NCI-H1417 treated with DMSO at 0.1 percent for 48 hours (cell line): ENCODE measurements around the gene COL4A1.

Source experiments
- DNase-seq: peaks from one replicate; lab custom pipeline; 2025; lab: John Stamatoyannopoulos, UW

COL4A1 gene

DNA sequence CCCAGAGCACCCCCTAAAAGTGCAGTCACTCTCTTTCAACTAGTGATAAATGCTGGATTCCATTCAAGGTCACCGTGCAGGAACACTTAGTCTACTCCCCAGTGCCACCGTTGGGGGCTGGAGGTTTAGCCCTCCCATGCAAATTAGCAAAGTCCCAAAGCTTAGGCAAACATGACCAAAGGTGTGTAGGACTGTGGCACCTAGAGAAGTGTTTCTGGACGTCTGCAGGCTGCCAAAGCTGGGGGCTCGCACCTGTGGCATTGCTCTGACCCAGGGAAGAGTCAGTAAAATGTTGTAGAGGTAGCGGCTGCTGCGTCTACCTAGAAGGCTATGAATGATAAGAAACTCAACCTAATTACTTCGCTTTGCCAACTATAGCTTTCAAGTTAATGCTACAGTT is 13.9 kb downstream of the COL4A1 start:
- DNase-seq = no peak

DNA sequence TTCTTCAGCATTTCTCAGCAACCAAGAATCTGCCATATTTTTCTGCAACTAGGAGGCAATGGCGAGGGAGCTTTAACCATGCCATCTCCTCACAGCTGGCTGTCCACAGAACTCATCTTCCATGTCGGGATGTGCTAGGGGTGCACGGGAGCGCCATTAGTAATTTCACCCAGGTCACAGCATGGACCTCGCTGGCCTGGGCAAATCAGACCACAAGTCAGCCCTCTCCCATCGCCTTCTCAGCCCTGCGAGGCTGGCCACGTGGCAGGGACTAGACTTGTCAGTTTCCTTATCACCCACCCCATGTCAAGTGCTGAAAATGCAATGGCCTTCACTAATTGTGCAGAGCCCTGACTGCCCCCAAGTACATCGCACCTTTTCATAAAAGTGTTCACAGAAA is 15.7 kb downstream of the COL4A1 start:
- no peak for DNase-seq

DNA sequence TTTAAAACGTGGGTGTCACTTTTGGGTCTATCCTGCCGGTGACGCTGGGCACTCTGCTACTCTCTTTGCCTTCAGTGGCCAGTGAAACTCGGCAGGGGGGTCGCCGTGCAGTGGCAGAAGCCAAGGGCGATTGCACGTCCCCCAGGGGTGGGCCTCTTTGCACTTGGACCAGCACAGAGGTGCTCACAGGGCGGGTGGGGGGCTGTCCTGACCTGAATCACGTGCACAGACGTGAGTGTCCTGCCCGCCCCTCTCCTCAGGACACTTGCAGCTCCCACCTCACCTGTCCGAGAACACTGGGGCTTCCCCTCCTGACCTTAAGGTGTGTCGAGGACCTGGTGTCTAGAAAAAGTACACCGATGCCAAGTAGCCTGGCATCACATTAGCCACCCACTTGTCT is 16.1 kb downstream of the COL4A1 start:
- no peak for DNase-seq

- no peak for DNase-seq
Observed at GRCh38 chr13:110290153-110290552, 16.8 kb downstream of the COL4A1 start.

DNA sequence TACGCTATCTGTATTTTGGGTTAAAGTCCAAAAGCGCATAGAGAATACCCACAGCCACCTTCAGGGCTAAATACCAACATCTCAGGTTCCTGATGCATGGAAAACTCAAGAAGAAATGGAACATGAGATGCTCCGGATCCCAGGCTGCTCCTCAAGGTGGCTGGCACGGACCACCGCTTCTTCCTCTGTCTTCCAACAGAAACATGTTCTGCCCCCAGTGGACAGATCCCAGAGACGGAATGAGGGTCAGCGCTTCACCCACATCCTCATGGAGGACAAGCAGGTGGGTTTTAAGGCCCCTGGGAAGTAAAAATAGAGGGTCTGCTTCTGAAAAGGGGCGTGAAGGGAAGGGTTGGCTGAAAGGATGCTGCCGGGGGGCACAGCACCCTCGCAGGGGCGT is 17.3 kb downstream of the COL4A1 start:
- no peak for DNase-seq

DNA sequence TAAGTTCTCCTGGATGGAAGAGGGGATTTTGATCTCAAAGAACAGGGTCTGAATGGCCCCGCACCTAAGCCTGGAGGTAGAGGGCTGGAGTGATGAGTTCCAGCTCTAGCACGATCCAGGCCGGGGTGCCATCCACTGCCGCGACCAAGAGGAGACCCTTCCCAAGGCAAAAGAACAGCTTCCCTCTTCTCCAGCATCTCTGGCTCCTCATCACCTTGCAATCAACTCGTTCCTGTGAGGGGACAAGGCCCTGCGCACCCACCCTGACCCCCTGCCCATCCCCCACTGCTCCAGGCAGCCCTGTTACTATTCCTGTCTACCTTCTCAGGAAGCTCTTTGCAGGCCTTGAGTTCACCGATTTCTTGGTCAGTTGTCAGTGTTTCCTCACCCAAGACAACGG is 17.8 kb downstream of the COL4A1 start:
- no peak for DNase-seq

- no peak for DNase-seq
Observed at GRCh38 chr13:110286833-110287819, 19.8 kb downstream of the COL4A1 start.

- DNase-seq = no peak
Observed at GRCh38 chr13:110285991-110286832, 20.7 kb downstream of the COL4A1 start.

GRCh38 chr13:110284779-110285484 is 22.0 kb downstream of the COL4A1 start:
- no peak for DNase-seq

GRCh38 chr13:110283736-110284517 is 23.0 kb downstream of the COL4A1 start:
- DNase-seq = no peak

DNA sequence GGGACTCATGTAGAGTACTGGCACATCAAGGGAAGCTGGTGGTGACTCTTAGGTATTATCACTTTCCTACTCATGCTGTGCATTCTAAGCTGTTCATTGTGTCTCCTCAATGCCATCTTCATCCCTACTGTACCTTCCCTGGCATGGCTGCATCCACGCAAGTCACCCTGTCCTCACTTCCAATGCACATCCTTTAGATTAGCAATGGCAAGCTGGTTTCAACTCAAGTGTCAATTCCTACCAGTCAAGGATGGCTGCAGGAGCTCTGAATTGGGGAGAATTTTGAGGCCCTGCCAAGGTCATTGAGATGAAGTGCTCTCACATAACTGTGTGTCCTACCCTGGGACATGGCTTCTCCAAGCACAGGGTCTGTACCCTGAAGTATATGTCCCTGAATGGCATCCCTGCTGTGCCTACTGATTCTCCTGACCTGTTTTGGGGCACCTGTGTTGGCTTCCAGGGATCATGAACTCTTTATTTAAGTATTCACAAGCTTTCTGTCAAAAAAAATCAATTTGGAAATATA is 24.6 kb downstream of the COL4A1 start:
- DNase-seq = no peak

DNA sequence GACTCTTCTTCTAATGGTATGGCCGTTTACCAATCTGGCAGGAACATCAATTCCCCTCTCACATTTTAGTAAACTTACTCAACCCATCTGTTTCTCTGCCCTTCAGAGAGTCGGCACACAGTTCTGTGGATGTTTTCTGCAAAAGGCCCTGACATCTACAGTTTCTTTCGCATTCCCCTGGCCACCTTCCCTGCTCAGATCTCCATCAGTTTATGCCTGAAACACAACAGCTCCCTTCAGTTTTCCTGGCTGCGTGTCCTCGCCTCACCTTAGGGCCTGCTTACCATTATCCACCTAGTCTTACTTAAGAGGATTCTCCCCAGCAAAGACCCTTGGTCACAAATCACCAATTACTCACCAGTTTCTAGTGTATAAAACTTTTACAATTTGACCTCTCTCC is 25.2 kb downstream of the COL4A1 start:
- DNase-seq = no peak

GRCh38 chr13:110280985-110281688 is 25.8 kb downstream of the COL4A1 start:
- DNase-seq = no peak

DNA sequence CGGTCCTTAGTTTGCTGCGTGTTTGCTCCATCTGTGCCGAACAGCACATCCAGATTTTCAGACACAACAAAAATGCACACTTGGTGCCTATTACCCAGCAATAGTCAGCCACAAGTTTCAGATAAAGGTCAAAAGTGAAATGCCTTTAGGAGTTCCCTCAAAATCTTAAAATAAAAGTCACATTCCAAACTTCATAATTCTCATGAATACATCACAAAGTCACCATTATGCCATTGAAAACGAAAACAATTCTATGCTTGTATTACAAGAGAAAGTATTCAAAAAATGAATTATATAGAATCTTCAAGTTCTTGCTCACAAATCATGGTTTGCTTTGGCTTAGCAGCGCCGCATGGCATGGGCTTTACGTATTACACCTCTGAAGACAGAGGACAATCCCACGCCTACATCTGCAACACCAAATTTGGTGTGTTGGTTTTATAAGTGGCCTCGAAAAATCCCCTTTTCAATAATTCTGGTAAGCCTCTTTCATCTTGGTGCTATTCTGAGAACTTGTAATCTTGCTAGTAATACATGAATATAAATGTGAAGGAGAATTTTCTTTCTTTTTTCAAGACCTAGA is 26.6 kb downstream of the COL4A1 start:
- DNase-seq = no peak

DNA sequence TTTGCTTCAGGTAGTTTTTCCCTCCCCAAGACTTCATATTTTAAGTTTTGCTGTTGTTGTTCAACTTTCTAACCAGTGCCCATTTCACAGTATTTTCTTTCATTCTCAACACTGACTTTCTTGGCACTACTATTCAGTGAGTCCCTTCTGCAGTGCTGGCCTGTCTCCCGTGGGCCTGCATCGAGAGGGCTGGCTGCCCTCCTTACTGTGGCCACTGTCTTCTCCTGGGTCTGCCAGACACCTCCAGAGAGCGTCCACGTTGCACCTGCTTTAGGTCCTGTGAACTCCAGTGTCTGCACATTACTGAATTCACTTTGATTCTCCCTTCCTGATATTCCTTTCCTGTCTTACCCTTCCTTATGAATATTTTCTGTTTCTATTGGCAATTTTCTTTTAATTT is 27.3 kb downstream of the COL4A1 start:
- DNase-seq = no peak

DNA sequence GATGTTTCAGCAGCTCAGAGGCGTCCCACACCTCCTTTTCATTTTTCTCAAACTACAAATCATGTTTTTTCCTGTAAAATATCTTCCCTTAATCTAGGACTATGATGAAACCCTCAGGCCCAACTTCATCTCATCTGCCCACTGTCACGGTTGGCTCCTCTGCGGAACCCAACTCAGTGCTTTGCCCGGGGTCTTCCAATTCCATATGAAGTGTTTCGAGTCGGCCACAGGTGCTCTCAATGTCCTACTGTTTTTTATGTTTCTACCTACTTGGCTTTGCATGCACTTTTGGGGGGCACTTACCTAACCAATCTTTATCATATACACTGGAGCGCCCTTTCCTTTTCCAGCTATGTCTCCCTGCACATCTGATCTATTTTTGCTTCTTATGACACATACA is 28.1 kb downstream of the COL4A1 start:
- DNase-seq = no peak

DNA sequence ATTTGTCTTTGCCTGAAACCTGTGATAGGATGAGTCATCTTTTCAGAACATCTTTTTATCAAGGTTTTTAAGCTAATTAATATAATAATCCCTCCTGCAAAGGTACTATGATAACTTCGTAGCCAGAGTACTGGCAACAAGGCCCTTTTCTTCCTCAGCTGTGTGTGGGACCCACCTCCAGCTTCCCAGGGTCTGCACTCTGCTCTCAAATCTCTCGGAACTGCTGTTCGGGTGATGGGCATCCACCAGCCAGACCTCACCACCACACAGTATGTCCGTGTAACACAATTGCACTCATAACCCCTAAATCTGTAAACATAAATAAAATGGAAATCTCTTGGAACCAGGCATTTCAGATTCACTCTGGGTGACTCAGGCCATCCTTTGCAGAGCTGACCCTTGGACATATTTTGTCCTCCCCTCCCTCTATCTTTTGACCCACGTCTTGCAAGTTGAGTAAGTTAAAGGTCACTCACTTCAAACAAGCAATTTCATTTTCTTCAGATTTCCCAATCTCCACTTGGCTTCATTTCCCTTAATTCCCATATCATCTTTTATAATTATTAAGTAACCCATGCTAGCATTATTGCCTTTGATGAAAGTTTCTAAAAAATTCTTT is 29.5 kb downstream of the COL4A1 start:
- DNase-seq = no peak

DNA sequence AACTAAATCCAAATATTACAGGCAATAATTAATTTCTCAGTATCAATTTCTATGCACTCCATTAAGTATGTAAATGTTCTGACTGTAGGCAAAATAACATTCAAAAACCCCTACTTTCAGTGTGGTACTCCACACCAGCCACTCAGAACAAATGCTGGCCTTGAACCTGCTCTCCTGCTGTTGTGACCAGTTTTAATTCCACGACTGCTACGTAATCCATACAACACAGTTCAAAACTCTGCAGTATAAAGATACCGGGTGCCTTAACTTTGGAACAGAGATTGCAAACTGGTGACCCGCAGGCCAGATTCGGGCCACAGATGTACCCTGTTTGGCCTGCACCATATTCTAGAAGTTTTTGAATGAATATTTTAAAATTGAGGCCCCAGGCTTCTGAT is 30.4 kb downstream of the COL4A1 start:
- DNase-seq = no peak

GRCh38 chr13:110275931-110276552 is 30.9 kb downstream of the COL4A1 start:
- no peak for DNase-seq
